ENCODE measurements around the gene ADAMTS17. TPM values are rescaled to one million over a fixed set of nuclear protein-coding genes. Genes with fewer than 3 reads are reported as not detected.

The ADAMTS17 gene, protein sequence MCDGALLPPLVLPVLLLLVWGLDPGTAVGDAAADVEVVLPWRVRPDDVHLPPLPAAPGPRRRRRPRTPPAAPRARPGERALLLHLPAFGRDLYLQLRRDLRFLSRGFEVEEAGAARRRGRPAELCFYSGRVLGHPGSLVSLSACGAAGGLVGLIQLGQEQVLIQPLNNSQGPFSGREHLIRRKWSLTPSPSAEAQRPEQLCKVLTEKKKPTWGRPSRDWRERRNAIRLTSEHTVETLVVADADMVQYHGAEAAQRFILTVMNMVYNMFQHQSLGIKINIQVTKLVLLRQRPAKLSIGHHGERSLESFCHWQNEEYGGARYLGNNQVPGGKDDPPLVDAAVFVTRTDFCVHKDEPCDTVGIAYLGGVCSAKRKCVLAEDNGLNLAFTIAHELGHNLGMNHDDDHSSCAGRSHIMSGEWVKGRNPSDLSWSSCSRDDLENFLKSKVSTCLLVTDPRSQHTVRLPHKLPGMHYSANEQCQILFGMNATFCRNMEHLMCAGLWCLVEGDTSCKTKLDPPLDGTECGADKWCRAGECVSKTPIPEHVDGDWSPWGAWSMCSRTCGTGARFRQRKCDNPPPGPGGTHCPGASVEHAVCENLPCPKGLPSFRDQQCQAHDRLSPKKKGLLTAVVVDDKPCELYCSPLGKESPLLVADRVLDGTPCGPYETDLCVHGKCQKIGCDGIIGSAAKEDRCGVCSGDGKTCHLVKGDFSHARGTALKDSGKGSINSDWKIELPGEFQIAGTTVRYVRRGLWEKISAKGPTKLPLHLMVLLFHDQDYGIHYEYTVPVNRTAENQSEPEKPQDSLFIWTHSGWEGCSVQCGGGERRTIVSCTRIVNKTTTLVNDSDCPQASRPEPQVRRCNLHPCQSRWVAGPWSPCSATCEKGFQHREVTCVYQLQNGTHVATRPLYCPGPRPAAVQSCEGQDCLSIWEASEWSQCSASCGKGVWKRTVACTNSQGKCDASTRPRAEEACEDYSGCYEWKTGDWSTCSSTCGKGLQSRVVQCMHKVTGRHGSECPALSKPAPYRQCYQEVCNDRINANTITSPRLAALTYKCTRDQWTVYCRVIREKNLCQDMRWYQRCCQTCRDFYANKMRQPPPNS
- total RNA-seq (2014; rRNA removed; shearing (Covaris generic)) = 0.39 and 5.1 TPM in 2 replicates

GRCh38 chr15:100341750-100342560 lies at the start of gene ADAMTS17:
ADAMTS17 (minus strand) TSS chr15:100341975; CDS start chr15:100341899, 76 bp downstream.
- peak; percentile 97 for DNase-seq (ENCODE audit: low read depth)

GRCh38 chr15:100385300-100386050 lies 43.7 kb upstream of the ADAMTS17 start:
- DNase-seq (ENCODE audit: low read depth) = no peak

GRCh38 chr15:100384108-100384410 lies 42.3 kb upstream of the ADAMTS17 start:
- DNase-seq (ENCODE audit: low read depth) = no peak

GRCh38 chr15:100383302-100384107 lies 41.7 kb upstream of the ADAMTS17 start:
- DNase-seq (ENCODE audit: low read depth) = no peak

DNA sequence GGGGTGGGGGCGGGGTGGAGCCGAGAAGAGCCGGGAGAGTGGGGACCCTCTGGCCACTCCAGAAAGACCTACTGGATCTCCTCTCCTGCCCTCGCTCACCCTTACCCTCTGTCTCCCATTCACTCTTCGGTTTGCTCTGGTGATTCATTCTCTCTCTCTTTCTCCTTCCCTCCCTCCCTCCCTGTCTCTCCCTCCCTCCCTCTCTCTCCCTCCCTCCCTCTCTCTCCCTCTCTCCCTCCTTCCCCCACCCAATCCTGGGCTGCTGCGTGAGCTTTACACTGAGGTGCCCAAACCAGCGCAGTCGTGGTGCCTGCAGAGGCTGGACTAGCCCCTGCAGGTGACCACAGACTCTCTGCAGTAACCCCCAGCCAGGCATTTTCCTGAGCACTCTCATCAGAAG lies 32.2 kb upstream of the ADAMTS17 start:
- DNase-seq (ENCODE audit: low read depth) = no peak

DNA sequence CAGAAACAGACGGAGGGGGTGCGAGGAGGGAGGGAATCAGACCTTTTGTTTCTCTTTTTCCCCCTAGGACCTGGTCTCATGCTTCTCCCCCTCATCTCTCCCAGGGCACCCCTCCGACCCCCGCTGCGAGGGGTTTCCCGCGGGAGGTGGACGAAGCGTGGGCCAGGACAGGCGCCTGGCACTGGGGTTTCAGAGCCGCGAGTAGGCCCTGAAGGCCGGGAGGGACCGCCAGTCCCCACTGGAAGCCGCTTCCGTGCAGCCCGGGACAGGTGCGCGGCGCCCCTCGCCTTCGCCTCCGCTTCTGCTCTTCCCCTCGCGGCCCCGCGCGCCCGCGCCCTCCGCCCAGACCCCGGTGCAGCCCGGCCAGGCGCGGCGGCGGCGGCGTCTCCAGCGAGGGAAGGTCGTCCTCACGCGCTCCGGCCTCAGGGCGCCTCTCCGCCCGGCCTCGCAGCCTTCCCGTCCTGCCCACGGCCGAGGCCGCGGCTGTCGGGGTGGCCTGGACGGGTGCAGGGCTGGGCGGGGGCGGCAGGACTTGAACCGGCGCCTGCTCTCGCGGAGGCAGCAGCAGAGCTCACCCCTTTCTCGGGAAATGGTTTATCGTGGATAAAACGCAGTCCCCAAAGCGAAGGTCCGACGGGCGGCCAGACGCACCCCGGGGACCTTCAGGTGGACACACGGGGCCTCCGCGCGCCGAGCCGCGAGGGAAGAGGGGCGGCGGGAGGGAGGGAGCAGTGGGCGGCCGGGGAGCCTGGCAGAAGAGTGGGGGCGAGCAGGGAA lies 31.5 kb upstream of the ADAMTS17 start:
- DNase-seq (ENCODE audit: low read depth) = no peak

GRCh38 chr15:100372739-100373119 lies 31.0 kb upstream of the ADAMTS17 start:
- DNase-seq (ENCODE audit: low read depth) = no peak

DNA sequence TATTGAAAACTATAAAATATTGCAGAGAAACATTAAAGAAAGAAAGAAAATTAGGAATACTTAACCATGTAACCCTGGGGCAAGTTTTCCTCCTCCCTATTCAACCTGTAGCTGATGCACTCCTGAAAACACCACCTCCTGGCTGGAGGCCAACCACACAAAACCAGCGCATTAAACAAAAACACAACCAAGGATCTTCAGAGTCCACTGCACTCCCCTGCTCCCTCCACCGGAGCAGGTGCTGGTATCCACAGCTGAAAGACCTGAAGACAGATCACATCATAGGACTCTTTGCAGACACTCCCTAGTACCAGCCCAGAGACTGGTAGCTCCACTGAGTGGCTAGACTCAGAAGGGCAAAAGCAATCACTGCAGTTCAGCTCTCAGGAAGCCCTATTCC lies 13.6 kb upstream of the ADAMTS17 start:
- DNase-seq (ENCODE audit: low read depth) = no peak

GRCh38 chr15:100353449-100353848 lies 11.7 kb upstream of the ADAMTS17 start:
- no peak for DNase-seq (ENCODE audit: low read depth)

GRCh38 chr15:100350434-100351226 lies 8.9 kb upstream of the ADAMTS17 start:
- DNase-seq (ENCODE audit: low read depth) = no peak

DNA sequence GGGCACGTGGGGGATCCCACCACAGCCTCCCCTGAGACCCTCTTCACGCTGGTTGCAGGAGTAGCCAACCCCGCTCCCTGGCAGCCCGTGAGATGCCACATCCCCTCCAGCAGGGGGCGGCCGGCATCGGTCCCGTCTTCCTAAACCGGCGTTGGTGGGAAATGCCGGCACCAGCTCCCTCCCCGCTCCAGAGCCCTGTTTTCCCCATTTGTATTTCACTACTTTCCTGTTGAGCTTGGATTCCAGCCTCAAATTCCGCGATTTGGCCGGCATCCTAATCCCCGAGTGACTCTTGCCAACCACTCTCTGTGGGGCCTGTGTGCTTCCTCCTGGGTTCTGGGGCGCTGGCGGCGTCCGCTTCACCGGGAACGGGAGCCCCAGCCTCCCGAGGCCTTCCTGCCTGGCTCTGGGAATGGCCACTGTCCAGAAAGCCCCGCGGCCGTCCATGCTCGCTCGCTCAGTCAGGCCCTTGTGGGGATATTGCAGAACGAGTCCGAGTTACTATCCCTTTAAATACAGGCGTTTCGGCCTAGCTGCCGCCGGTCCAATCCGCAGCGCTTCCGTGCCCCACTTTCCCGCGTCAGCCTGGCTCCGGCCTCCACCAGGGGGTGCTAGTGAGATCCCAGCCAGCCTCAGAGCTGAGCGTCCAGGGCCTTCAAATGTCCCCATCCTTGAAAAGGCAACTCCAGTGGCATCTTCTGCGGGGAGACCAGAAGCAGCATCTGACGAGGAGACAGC lies 8.1 kb upstream of the ADAMTS17 start:
- peak; percentile 90 for DNase-seq (ENCODE audit: low read depth)

- DNase-seq (ENCODE audit: low read depth) = no peak
Observed at GRCh38 chr15:100349321-100349695, 7.5 kb upstream of the ADAMTS17 start.

DNA sequence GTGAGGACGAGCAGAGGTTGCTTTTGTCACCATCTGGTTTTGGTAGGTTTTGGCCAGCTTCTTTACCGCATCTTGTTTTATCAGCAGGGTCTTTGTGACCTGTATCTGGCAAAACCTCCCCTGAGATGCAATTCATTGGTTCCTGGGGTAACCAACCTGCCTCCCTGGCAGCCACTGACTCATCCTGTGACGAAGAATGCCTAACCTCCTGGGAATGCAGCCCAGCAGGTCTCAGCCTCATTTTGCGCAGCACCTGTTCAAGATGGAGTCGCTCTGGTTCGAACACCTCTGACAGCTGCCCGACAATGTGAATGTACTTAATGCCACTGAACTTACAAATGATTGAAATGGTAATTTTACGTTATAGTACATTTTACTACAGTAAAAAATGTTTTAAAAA lies 6.8 kb upstream of the ADAMTS17 start:
- no peak for DNase-seq (ENCODE audit: low read depth)

DNA sequence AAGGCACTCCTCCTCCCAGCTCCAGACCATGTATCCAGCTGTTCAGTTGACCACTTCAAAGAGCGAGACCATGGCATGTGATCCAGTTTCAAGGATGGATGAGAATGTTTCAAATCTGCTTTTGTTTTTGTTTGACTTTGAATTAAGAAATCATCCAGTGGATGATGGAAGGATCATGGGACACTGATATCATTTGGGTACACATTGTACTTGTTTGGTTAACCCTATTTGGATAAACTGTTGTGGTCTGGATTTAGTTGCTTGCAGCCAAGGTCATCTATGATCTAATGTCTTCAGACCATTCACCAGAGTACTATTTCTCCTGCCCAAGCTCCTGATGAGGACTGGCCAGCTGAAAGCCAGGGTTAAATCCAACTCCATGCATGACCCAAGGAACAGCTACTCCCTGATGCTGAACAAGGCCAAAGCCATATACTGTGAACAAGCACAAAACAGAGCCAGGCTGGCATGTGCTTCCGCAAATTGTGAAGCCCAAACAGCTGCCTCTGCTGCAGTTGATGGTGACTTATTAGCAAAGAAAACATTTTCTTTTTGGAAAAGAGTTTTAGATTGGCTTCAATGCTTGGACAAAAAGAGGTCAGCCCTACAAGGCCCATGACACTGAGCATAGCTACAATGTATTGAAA lies 5.2 kb upstream of the ADAMTS17 start:
- no peak for DNase-seq (ENCODE audit: low read depth)

- DNase-seq (ENCODE audit: low read depth) = no peak
Observed at GRCh38 chr15:100345438-100345837, 3.7 kb upstream of the ADAMTS17 start.

DNA sequence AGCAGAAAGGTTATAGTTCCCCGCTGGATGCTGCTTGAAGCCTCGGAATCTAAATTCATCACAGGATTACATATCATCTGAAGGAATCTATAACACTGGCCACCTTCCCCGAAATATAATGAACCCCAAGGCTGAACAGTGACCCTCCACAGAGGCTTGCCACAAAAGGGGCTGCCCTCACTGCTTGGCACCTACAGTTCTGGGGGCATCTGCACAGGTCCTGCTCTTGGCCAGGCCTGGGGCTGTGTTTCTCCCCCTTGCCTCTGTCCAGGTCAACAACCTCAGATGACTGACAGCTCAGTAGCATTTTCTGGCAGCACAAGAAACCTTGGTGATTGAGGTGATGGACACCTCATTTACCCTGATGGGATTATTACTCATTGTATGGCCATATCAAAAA lies 1.5 kb upstream of the ADAMTS17 start:
- no peak for DNase-seq (ENCODE audit: low read depth)

DNA sequence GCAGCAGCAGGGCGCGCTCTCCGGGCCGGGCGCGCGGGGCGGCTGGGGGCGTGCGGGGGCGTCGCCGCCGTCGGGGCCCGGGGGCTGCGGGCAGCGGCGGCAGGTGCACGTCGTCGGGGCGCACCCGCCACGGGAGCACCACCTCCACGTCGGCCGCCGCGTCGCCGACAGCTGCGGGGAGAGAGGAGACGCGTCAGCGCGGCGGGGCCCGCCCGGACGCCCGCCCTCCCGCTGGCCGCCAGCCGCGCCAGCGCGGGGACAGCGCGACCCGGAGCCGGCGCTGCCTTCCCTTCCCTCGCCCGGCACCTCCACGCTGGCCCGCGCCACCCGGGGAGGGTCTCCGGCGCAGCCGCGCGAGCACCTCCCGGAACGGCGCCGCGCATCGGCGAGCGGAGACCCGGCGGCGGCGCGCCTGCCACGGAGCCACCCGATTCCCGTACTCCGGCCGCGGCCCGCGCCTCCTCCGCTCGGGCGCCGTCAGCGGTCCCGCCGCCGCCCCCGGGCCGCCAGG lies 481 bp downstream of the ADAMTS17 start:
- DNase-seq (ENCODE audit: low read depth) = no peak
